Astrocyte of the cerebellum (primary cell): Measurements from ENCODE around the gene UBR2.

Source experiments
- DNase-seq: peaks from one replicate; pipeline ENCODE4 v3.0.0-alpha.2; 2011; ENCODE audit warnings: low read depth
- H3K4me3 ChIP-seq: 2 replicates; pipeline ENCODE4 v1.5.1; 2011; ENCODE audit warnings: mild to moderate bottlenecking, low read depth, low read length, moderate library complexity
- CTCF ChIP-seq: IDR thresholded peaks from 2 replicates; pipeline ENCODE4 v1.5.1; 2012; ENCODE audit warnings: low read length, low read depth, moderate library complexity, mild to moderate bottlenecking; ENCODE audit errors: missing control alignments
- in situ Hi-C: cut with HindIII; loops from 2 replicates; pipeline ENCODE4 v1.10.0; 2017; ENCODE audit warnings: low sequenced_read_pairs

Gene UBR2

GRCh38 chr6:42711930-42712329, 148.1 kb downstream of the UBR2 start:
- in situ Hi-C loops: no loop called here
- no peak for DNase-seq
- no peak overlapping the region for H3K4me3 ChIP-seq
- no peak for TF ChIP-seq CTCF

GRCh38 chr6:42714098-42714761, 150.4 kb downstream of the UBR2 start:
- DNase-seq: no peak
- TF ChIP-seq CTCF: no peak
- in situ Hi-C loops: no loop called here
- H3K4me3 ChIP-seq: no peak overlapping the region

DNA sequence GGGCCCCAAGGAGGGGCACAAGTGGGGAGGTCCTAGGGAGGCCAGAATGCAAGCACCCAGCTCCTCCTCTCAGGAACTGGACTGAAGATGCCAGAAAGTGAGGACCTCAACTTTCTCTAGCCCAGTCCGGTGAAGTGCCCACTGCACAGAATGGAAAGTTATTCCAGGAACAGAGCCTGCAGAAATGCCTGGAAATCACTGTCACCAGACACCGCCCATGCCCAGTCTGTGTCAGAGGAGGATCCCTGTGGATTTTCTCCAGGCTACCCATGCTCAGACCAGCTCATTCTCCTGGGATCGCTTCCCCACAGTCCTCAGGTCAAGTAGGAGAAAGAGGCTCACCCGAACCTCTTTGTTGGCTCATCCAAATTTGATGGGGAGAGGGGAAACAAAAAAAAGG, 152.0 kb downstream of the UBR2 start:
- in situ Hi-C loops: no loop called here
- TF ChIP-seq CTCF: no peak
- no peak for DNase-seq

DNA sequence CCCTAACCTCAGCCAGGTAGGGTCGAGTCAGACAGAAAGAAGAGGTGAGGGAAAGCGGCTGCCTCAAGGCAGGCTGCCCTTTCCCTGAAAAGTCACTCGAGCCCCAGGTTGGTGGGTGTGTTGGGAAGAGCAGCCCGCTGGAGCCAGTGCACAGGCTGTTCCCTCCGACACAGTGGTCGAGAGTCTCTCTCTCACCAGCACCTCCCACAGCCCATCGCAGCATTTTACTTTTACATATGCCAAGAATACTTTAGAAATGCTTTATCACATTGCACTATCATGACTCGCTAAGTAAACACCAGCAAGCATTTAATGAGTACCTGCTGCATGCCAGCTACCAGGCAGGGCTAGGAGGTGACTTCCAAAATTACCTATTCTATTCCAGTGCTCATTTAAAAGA, 156.9 kb downstream of the UBR2 start:
- TF ChIP-seq CTCF: no peak
- in situ Hi-C loops: no loop called here
- no peak overlapping the region for H3K4me3 ChIP-seq
- DNase-seq: no peak

More for the DNA sequence above, 152.0 kb downstream of the UBR2 start:
- no peak overlapping the region for H3K4me3 ChIP-seq

DNA sequence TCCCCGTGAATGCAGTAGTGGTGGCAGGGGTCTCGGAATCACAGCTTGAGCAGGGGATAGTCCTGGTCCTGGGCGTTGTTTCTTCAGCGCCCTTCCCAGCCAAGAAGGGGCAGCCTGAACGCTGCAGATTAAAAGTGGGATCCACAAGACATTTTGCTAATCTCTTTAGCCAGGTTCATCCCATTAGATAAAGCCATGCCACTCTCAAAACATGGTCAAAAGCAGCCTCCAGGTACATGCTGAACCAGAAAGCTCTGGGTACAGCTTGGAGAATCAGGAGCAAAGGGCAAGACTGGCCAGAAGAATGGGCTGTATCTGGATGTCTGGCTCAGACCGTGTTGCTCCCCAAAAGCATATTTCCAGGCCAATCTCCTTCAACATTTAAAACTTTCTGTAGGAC, 158.7 kb downstream of the UBR2 start, which contains the start of gene PRPH2:
Gene PRPH2, minus strand, starts transcription at position 101 of the 400 bp plus-strand sequence. CDS start 263 bp downstream, outside the sequence.
- TF ChIP-seq CTCF: no peak
- in situ Hi-C loops: no loop called here
- no peak within 1 kb of the TSS for H3K4me3 ChIP-seq
- no peak for DNase-seq

DNA sequence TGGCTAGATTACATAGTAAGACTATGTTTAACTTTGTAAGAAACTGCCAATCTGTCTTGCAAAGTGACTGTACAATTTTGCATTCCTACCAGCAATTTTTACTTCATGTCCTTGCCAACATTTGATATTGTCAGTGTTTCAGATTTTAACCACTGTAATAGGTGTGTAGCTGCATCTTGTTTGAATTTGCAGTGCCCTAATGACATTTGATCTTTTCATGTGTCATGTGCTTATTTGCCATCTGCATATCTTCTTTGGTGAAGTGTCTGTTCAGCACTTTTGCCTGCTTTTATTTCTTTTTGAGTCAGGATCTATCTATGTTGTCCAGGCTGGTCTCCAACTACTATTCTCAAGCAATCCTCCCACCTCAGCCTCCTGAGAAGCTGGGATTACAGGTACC, 161.0 kb downstream of the UBR2 start:
- TF ChIP-seq CTCF: no peak
- DNase-seq: no peak
- in situ Hi-C loops: no loop called here
- no peak overlapping the region for H3K4me3 ChIP-seq
